Calu3 (cell line): Measurements from ENCODE around the gene ANGPTL7. TPM values are rescaled to one million over a fixed set of nuclear protein-coding genes. Genes with fewer than 3 reads are reported as not detected.

Source experiments
- BruUV-seq: library from RNA; stranded (reverse); fragments of 400-500 nt; replicated peaks from 2 replicates; lab custom pipeline; 2021; lab: Mats Ljungman, UMichigan
- CTCF ChIA-PET: fragments of 300-600 bp; sonication (Branson Sonifier 250); formaldehyde crosslinking; loops from one replicate; lab custom pipeline; 2022; ENCODE audit warnings: antibody characterized with exemption; lab: Charles Lee
- DNase-seq: peaks from one replicate; pipeline ENCODE4 v3.0.0; 2022
- H3K27ac Mint-ChIP-seq: one replicate; pipeline ENCODE4 v1.8.0; 2022; ENCODE audit warnings: mixed read lengths; ENCODE audit not compliant: unreplicated experiment
- H3K27me3 Mint-ChIP-seq: one replicate; pipeline ENCODE4 v1.8.0; 2022; ENCODE audit warnings: mixed read lengths; ENCODE audit not compliant: unreplicated experiment
- H3K36me3 Mint-ChIP-seq: one replicate; pipeline ENCODE4 v1.8.0; 2022; ENCODE audit warnings: mild to moderate bottlenecking, moderate library complexity, mixed read lengths; ENCODE audit not compliant: insufficient read depth, unreplicated experiment
- H3K4me1 Mint-ChIP-seq: one replicate; pipeline ENCODE4 v1.8.0; 2022; ENCODE audit warnings: mild to moderate bottlenecking, low read depth, mixed read lengths; ENCODE audit not compliant: unreplicated experiment
- H3K4me3 Mint-ChIP-seq: one replicate; pipeline ENCODE4 v1.8.0; 2022; ENCODE audit warnings: mild to moderate bottlenecking, low read depth, moderate library complexity, mixed read lengths; ENCODE audit not compliant: unreplicated experiment
- H3K9me3 Mint-ChIP-seq: one replicate; pipeline ENCODE4 v1.8.0; 2022; ENCODE audit warnings: low read depth, mixed read lengths; ENCODE audit not compliant: unreplicated experiment
- CTCF ChIP-seq: fragments of 200-600 bp; IDR thresholded peaks from one replicate; pipeline ENCODE4 v1.8.0; 2022; ENCODE audit warnings: antibody characterized with exemption; ENCODE audit not compliant: unreplicated experiment
- intact Hi-C: fragments of 100-400 bp; cut with micrococcal nuclease; formaldehyde crosslinking; loops from one replicate; pipeline ENCODE4 v1.10.0; 2022; ENCODE audit not compliant: unreplicated experiment
- total RNA-seq: library from RNA; stranded (reverse); gene quantifications from 2 replicates; pipeline ENCODE4 v1.2.3, GENCODE V29; 2022

ANGPTL7 gene
- total RNA-seq, 1 experiment from 2014 or later = not detected

GRCh38 chr1:11198851-11199594 is 9.9 kb downstream of the ANGPTL7 start:
- H3K4me1 Mint-ChIP-seq = no peaks in the 10 kb centered on the region
- H3K4me3 Mint-ChIP-seq = no peak overlapping the region
- no peaks in the 10 kb centered on the region for H3K36me3 Mint-ChIP-seq
- H3K9me3 Mint-ChIP-seq = no peaks in the 10 kb centered on the region
- BruUV-seq = no TSS peak
- intact Hi-C loops = no loop called here
- H3K27ac Mint-ChIP-seq = no peak overlapping the region
- no peak for TF ChIP-seq CTCF
- no peaks in the 10 kb centered on the region for H3K27me3 Mint-ChIP-seq
- DNase-seq = no peak
- CTCF ChIA-PET = interaction anchor here (0.6 kb wide), 1 partner anchor 466 kb away, joined by 5 read pairs; no protein-coding TSS in a partner anchor

GRCh38 chr1:11204396-11205190 is 15.4 kb downstream of the ANGPTL7 start:
- BruUV-seq = no TSS peak
- Mint-ChIP-seq H3K4me1 (no peaks in the 10 kb centered on the region), H3K4me3 (no peak overlapping the region), H3K9me3 (no peaks in the 10 kb centered on the region), H3K27ac (no peak overlapping the region), H3K36me3 (no peaks in the 10 kb centered on the region), H3K27me3 (no peaks in the 10 kb centered on the region)
- TF ChIP-seq CTCF = no peak
- no peak for DNase-seq
- CTCF ChIA-PET = interaction anchor here (0.6 kb wide), 1 partner anchor 9 kb away, joined by 3 read pairs; no protein-coding TSS in a partner anchor
- intact Hi-C loops = no loop called here

- intact Hi-C loops = no loop called here
- H3K27ac Mint-ChIP-seq = no peak overlapping the region
- CTCF ChIA-PET = no interaction called here
- no peak for DNase-seq
- H3K36me3 Mint-ChIP-seq = no peaks in the 10 kb centered on the region
- H3K27me3 Mint-ChIP-seq = no peaks in the 10 kb centered on the region
- H3K9me3 Mint-ChIP-seq = no peaks in the 10 kb centered on the region
- no peaks in the 10 kb centered on the region for H3K4me1 Mint-ChIP-seq
- no peak overlapping the region for H3K4me3 Mint-ChIP-seq
- BruUV-seq = no TSS peak
- no peak for TF ChIP-seq CTCF
These were observed 18.9 kb downstream of the ANGPTL7 start for GRCh38 chr1:11207898-11208611.

- Mint-ChIP-seq H3K27me3 (no peaks in the 10 kb centered on the region), H3K27ac (no peak overlapping the region), H3K4me1 (no peaks in the 10 kb centered on the region), H3K36me3 (peaks cover 7% of the 10 kb centered on the region), H3K9me3 (no peaks in the 10 kb centered on the region), H3K4me3 (no peak overlapping the region)
- intact Hi-C loops = no loop called here
- no peak for TF ChIP-seq CTCF
- CTCF ChIA-PET = no interaction called here
- BruUV-seq = no TSS peak
- DNase-seq = no peak
These were observed 22.3 kb downstream of the ANGPTL7 start for GRCh38 chr1:11211461-11211860.
